Renal pelvis (tissue), 4 donors: ENCODE results near the gene PTPRE. TPM values are rescaled to one million over a fixed set of nuclear protein-coding genes. Genes with fewer than 3 reads are reported as not detected.

Source experiments
- DNase-seq: peaks from one replicate; pipeline ENCODE4 v3.0.0-alpha.2; 2013
- polyA plus RNA-seq, 3 donors: library from polyadenylated mRNA; unstranded; fragments of 120-200 nt; gene quantifications; one replicate each; pipeline ENCODE4 v1.2.1, GENCODE V29; 2013; ENCODE audit not compliant: insufficient read length in 3 of 3

The PTPRE gene
- polyA plus RNA-seq, 3 donors, result 5.7 to 6.9 (median 5.8) TPM

DNA sequence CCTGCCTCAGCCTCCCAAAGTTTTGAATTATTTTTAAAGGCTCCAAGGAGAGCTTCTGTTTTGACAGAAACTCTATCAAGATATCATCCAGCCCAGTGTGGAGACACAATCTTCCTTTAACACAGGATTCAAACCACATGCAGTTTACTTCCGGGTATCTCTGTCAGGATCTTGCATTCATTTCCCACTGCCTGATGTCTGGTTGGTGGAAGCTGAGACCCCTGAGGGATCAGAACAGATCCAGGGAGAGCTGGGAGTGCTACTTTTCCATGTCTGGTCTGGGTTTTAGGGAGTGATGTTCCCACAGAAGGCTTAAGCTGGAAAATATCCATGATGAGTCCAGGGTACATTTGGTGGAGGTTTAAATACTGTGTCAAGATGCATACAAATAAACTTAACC is 16.7 kb downstream of the PTPRE start:
- no peak for DNase-seq

GRCh38 chr10:127925471-127926207 is 18.7 kb downstream of the PTPRE start:
- DNase-seq, result no peak

- DNase-seq, result no peak
These were observed 19.6 kb downstream of the PTPRE start for GRCh38 chr10:127926455-127926854.

DNA sequence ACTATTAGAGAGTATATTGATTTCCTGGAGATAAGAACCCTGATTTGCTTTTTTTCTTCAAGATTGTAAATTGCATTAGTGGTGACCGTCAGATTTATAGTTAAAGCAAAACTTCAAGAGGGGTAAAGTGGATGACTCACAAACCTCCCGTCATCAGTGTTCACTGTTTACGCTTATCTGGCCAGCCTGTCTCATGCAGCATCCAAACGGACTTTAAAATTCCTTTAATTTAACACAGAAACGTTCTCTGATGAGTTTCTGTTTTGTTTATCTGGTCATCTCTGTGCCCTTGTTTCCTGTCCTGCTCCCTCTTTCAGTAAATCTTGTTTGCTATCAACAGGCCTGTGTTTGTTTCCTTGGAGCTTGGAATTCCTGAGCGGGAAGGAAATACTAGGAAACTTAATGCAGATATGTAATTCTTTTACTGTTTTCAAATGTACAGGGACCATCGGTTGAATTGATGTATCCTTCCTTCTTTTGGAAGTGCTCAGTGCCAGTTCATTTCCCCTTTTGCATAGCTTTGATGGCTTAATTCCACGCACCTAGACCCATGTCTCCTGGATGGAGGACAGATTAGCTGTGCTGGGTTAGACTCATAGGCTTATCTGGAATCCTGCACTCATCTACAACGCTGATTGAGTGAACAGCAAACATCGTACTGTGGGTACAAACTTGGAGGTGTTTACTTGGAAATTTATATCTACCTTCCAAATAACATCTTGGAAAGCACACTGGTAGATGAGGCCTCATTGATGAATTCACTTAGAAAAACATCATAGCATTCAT is 21.3 kb downstream of the PTPRE start:
- DNase-seq, result no peak

GRCh38 chr10:127932521-127933270 is 25.8 kb downstream of the PTPRE start:
- no peak for DNase-seq

DNA sequence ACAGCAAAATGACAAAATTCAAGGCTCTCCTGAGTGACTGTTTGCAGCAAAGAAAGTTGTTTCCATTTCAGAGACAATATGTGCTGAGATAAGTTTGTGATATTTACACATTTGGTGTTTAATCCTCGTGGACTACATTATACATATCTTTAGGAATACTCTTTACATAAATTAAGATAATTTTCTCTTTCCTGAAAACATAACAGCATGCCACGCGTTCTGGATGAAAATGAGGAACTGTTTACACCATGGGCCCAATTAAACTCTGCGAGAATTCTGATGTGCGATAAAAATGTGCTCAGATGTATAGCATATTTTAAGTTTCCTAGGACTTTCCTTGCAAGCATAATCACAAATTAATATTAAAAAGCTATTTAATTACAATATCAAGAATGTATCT is 26.4 kb downstream of the PTPRE start:
- DNase-seq, result no peak

DNA sequence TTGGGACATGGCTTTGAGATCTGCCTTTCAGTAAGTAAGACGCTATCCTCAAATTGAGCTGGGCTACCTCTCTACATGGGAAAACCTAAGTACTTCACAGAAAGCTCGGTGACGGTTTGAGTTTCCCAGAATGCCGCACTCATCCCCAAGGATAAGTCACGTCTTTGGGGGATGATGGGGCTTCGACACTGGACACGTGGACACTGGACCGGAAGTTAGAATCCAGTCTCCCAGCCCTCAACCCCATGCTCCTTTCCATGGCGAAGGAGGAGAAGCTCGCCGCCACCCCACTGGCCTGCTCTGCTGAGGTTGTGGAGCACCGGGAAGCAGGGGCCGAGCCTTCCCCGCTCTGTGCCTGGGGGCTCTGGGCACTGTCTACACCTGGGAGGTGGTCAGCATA is 27.5 kb downstream of the PTPRE start:
- no peak for DNase-seq

DNA sequence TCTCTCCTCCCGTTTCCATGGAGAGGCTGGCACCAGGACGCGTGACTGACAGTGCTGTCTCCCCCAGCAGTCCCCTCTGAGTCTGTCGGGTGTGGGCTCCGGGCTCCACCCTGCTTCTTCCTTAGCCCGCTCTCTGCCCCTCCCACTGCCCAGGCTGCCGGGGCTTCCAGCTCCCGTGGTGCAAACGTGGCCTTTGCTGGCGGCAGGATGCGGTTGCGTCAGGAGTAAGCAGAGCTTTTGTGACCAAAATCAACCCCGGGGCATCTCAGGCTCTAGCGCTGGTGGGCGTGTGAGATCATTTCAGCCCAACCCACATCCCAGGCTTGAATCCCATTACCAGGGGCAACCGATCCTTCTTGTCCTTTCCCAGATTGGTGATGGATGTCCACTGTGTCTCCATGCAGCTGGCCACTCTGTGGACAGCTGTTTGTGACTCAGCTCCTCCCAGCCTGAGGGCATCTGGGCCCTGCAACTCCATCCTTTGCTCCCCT is 28.2 kb downstream of the PTPRE start:
- DNase-seq, result no peak

DNA sequence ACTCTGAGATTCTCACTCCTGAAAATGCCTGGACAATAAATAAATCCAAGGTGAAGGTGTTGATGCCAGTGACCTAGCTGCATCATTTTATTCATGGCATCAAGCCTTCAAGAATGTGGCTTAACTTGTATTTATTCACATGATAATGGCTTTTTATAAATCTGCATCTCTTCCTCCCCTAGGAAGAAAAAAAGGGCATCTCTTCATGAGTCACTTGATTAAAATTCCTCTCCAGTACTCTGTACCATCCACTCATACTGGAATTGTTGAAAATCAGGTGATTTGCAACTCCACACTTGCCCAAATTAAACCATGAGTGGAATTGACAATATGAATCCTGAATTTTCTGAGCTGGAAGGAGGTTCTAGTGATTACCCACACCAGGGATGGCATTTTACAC is 30.2 kb downstream of the PTPRE start:
- DNase-seq, result no peak

- DNase-seq, result no peak
These were observed 31.1 kb downstream of the PTPRE start for GRCh38 chr10:127937915-127938463.

GRCh38 chr10:127939786-127940330 is 33.0 kb downstream of the PTPRE start:
- no peak for DNase-seq

- no peak for DNase-seq
These were observed 34.1 kb downstream of the PTPRE start for GRCh38 chr10:127940866-127941640.

GRCh38 chr10:127942811-127943210 is 35.9 kb downstream of the PTPRE start:
- no peak for DNase-seq

DNA sequence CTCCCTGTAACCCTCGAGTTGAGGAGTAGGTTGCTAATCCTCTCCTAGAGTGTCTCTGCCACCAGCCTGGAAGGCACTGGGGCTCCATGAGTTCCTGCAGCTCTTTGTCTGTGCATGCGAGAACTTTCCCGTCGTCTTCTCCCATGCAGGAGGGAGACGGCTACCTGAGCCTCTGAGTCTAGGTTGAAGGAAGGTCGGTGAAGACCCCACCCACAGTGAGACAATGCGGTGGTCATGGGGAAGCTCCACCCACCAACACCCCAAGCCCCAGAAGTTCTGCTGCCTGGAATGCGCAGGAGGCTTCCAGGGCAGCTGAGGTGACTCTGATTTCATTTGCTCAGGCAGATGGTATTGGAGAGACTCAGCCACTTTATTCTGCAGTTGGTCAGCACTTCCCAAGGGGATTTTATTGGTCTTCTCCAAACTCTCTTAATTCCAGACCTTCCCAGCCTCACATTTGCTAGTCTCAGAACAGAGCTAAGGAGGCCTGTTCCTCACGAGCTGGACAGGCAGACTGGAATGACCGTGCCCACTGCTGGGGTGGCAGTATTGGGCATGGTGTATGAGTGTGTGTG is 36.5 kb downstream of the PTPRE start:
- DNase-seq, result no peak

- no peak for DNase-seq
These were observed 37.4 kb downstream of the PTPRE start for GRCh38 chr10:127944256-127944655.

DNA sequence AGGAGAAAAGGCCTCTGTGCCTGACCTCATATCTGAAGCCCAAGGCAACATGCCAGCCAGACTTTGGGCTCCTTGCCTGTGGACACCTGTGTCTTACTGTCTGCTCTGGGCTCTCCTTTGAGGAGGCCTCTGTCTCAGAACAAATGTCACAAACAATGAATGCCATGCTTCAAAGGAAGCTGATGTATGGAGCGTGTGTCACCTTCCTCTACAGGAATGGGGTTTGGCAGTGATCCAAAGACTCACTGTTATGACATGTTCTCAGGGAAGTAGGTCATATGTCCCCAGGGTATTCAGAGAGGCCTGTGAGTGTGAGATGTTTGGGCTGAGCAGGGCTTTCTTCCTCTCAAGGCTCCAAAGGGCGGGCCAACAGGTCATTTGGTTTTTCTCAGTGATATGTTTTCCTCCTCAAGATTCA is 38.4 kb downstream of the PTPRE start:
- no peak for DNase-seq

DNA sequence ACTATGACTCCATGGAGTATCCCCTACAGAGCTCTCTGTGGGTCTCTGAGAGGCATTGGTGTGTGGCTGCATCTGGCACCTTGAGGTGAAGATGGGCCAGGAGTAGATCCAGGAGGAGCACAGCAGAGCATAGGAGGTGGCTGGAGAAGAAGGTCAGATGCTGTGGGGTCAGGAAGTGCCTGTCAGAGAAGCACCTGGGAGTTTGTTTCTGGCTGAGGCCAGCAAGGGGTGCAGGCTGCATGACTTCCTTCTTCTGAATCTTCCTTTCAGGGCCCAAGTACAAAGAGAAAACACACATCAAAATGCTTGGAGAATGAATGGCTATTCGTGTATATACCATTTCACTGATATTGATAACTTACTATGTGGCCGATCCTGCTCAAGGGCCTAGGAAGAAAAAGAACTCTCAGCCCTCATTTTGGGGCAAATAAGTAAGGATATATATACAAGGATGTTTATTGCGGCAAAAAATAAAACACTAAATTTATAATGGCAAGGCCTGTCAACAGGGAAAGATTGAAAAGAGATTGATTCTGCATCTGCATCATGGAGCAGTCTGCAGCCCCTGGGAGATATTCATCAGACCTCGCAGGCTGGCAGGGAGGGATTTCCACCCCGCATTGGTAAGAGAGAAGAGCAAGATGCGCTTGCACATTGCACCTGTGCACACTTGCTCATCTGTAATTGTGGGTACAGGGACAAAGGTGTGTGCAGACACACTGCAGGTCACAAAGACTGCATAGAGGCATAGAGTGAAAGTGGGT is 39.2 kb downstream of the PTPRE start:
- DNase-seq, result no peak

DNA sequence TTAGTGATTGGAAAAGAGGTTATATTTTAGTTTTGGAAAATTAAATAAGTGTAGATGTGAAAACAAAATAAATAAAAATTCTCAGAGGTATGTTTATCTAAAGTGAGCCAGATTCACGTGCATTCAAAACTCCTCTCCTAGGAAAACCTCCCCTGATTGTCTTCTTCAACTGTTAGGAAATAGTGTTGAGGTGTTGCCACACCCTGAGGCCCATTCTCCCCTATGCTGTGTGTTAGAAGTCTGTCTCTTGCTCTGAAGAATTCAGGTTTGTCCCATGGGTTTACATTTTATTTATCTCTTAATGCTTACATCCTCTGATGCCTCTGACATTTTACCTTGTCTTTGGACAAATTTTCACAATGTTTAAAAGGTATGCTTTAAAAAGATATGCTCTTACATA is 40.3 kb downstream of the PTPRE start:
- DNase-seq, result no peak

GRCh38 chr10:127948791-127949190 is 41.9 kb downstream of the PTPRE start:
- DNase-seq, result no peak

DNA sequence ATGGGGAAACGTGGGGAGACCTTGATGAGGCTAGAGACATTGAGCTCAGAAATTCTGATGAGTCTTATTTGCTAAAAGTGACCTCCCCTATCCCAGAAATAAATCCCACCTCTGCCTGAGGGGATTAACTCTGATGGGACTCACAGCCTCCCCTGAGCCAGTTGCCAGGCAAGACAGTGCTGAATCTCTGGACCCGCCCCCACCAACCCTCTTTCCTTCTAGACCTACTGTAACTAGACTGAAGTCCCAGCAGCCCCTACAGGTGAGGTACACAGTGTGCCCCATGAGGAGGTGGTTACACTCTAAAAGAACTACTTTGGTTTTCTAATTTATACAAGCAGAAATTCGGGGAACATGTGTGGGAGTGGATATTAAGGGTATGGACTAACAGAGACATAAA is 42.9 kb downstream of the PTPRE start:
- no peak for DNase-seq
